Astrocyte of the cerebellum (primary cell): ENCODE data around the gene PPP1R9B.

Experiments
- DNase-seq: peaks from one replicate; pipeline ENCODE4 v3.0.0-alpha.2; 2011; ENCODE audit warnings: low read depth
- H3K4me3 ChIP-seq: 2 replicates; pipeline ENCODE4 v1.5.1; 2011; ENCODE audit warnings: mild to moderate bottlenecking, low read depth, low read length, moderate library complexity
- CTCF ChIP-seq: IDR thresholded peaks from 2 replicates; pipeline ENCODE4 v1.5.1; 2012; ENCODE audit warnings: low read length, low read depth, moderate library complexity, mild to moderate bottlenecking; ENCODE audit errors: missing control alignments
- in situ Hi-C: cut with HindIII; loops from 2 replicates; pipeline ENCODE4 v1.10.0; 2017; ENCODE audit warnings: low sequenced_read_pairs

The PPP1R9B gene

DNA sequence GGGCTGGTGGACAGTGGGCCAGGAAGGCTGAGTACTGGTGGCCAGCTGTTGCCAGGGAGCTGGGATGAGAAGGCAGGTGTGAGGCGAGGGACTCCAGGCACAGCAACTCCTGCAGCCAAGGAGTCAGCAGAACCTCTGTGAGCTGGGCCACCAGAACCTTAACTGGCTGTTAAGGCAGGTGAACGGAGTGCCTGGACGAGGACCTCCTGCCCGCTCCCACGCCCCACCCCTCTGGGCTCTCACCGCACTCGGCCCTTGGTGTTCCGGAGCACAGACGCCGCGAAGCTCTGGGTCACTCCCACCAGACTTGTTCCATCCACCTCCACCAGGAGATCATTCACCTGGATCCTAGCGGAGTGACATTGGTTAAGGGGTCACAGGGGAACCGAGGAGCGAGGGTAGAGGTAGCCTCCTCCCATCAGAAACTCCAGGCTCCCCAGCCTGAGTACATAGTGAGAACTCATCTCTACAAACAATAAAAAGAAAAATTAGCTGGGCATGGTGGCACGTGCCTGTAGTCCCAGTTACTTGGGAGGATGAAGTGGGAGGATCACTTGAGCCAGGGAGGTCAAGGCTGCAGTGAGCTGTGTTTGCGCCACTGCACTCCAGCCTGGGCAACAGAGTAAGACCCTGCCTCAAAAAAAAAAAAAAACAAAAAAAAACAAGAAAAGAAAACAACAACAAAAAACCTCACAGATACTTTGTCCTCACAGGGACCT, 9.3 kb downstream of the PPP1R9B start:
- no peak overlapping the region for H3K4me3 ChIP-seq
- no peak for DNase-seq
- no peak for TF ChIP-seq CTCF
- in situ Hi-C loops = no loop called here

GRCh38 chr17:50139950-50140885, 10.3 kb downstream of the PPP1R9B start:
- TF ChIP-seq CTCF = peak; percentile 64
- H3K4me3 ChIP-seq = no peak overlapping the region
- in situ Hi-C loops = no loop called here
- DNase-seq = no peak

DNA sequence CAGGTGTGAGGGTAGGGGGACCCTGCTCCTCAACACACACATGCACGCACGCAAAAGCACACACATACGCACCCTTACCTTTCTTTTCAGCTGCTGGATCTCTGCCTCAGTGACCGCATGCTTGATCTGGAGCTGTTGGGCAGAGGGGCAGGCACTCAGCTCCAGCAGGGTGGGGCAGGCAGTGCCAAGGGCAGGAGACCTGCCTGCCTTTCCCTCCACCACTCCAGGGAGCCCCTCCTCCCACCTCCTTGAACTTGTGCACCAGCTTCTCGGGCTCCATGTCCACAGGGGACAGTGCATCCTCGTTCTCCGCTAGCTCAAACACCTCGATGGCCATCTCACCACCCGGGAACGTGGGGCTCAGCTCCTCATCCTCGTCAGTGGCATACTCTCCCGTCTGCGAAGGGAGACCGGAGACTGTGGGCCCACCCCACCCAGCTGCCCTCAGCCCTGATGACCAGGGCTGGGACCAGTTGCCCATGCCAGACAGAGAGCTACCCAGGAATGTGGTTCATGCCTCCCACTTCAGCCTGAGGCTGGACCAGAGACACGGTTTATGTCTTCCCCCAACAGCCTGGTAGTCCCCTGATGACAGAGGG, 11.2 kb downstream of the PPP1R9B start:
- in situ Hi-C loops = no loop called here
- TF ChIP-seq CTCF = no peak
- DNase-seq = no peak
- H3K4me3 ChIP-seq = no peak overlapping the region

GRCh38 chr17:50137042-50137441, 13.4 kb downstream of the PPP1R9B start:
- no peak overlapping the region for H3K4me3 ChIP-seq
- DNase-seq = no peak
- no peak for TF ChIP-seq CTCF
- in situ Hi-C loops = no loop called here

DNA sequence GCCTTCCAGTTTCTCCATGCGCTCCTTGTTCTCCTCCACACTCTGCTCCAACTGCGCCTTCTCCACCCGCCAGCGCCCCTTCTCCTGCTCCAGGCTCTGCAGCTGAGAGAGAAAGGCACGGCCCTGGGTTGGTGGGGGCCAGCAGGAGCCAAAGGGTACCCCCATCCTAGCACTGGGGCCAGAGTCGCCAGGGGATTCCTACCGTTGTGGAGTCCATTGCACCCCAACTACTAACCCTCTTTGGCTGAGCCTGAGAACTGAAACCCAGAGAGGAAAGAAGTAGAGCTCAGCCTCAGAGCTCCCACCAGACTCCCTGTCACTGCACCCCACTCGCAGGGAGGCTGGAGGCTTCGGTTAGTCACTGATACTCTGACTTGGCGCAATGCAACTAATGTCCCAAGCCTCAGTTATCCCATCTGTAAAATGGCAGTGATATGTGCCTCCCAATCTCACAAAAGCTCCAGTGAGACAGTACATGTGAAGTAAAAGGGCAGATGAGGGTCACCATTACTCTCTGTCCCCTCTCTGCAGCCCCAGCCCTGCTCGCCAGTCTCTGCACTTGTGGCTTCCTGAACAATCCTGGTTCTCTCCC, 14.3 kb downstream of the PPP1R9B start:
- in situ Hi-C loops = no loop called here
- TF ChIP-seq CTCF = no peak

More for the DNA sequence above, 14.3 kb downstream of the PPP1R9B start:
- H3K4me3 ChIP-seq = no peak overlapping the region
- no peak for DNase-seq
